Epithelial cell of proximal tubule (primary cell): ENCODE data around the gene ATP5F1C. TPM values are rescaled to one million over a fixed set of nuclear protein-coding genes. Genes with fewer than 3 reads are reported as not detected.

Experiments
- DNase-seq: peaks from one replicate; pipeline ENCODE4 v3.0.0-alpha.2; 2011; ENCODE audit warnings: low read depth
- H3K4me3 ChIP-seq: 2 replicates; pipeline ENCODE4 v1.5.1; 2011; ENCODE audit warnings: low read depth, mild to moderate bottlenecking, low read length
- total RNA-seq: library from RNA; depleted of rRNA; stranded (reverse); fragments of >200 nt; gene quantifications from 2 replicates; pipeline ENCODE4 v1.2.3, GENCODE V29; 2015
- TF ChIP-seq, protein P1 (sequence below): conservative IDR thresholded peaks from 2 replicates; pipeline ENCODE4 v1.5.1; 2012; ENCODE audit warnings: low read depth, mild to moderate bottlenecking, low read length

The ATP5F1C gene
- total RNA-seq, 1 donor from 2014 or later: 285 TPM

- DNase-seq: no peak
- TF ChIP-seq, protein P1, sequence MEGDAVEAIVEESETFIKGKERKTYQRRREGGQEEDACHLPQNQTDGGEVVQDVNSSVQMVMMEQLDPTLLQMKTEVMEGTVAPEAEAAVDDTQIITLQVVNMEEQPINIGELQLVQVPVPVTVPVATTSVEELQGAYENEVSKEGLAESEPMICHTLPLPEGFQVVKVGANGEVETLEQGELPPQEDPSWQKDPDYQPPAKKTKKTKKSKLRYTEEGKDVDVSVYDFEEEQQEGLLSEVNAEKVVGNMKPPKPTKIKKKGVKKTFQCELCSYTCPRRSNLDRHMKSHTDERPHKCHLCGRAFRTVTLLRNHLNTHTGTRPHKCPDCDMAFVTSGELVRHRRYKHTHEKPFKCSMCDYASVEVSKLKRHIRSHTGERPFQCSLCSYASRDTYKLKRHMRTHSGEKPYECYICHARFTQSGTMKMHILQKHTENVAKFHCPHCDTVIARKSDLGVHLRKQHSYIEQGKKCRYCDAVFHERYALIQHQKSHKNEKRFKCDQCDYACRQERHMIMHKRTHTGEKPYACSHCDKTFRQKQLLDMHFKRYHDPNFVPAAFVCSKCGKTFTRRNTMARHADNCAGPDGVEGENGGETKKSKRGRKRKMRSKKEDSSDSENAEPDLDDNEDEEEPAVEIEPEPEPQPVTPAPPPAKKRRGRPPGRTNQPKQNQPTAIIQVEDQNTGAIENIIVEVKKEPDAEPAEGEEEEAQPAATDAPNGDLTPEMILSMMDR: no peak
- H3K4me3 ChIP-seq: no peak overlapping the region
Observed at GRCh38 chr10:7794251-7795026, 6.5 kb downstream of the ATP5F1C start.

- DNase-seq: no peak
- H3K4me3 ChIP-seq: no peak overlapping the region
- TF ChIP-seq, protein P1: no peak
Observed at GRCh38 chr10:7795605-7796004, 7.6 kb downstream of the ATP5F1C start.

- H3K4me3 ChIP-seq: no peak overlapping the region
- TF ChIP-seq, protein P1: no peak
- no peak for DNase-seq
Observed at GRCh38 chr10:7797582-7797981, 9.6 kb downstream of the ATP5F1C start.

DNA sequence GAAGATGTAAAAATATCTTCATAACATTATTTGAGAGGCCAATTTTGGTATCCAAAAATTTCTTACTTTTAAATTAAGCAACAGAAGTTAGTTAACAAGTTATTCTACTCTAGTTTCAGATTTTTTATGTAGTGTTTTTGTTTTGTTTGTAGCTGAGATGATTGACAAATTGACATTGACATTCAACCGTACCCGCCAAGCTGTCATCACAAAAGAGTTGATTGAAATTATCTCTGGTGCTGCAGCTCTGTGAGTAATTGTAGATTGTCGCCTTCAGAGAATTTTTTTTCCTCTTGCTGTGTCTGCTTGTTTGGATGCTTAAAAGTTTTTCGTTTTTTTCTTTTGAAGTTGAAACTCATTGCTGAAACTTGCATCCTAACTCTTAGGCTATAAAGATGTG, 14.6 kb downstream of the ATP5F1C start:
- no peak overlapping the region for H3K4me3 ChIP-seq
- DNase-seq: no peak
- TF ChIP-seq, protein P1: no peak

GRCh38 chr10:7804216-7804615, 16.2 kb downstream of the ATP5F1C start:
- no peak for DNase-seq
- TF ChIP-seq, protein P1: no peak
- H3K4me3 ChIP-seq: no peak overlapping the region

DNA sequence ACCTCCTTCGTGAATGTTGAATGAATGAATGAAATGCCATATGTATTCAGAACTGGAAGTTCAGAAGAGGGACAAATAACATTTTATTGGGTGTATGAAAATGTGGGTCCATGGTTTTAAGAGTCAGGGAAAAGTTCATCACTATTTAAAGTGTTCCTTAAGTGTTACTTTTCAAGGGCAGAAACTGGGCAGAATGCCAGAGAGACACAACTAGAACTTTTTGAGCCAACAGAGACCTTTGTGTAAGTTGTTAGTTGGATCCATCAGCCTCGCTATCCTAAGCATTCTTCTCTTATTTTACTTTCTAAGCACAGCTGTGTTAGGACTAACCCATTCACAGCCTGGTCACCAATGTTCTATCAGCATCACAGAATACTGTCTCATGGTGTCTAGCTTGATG, 16.8 kb downstream of the ATP5F1C start:
- DNase-seq: no peak
- TF ChIP-seq, protein P1: no peak
- H3K4me3 ChIP-seq: no peak overlapping the region
